Activated B cell treated with CpG ODN at 0.5 μM for 24 hours (primary cell): ENCODE measurements around the gene ZNF484. TPM values are rescaled to one million over a fixed set of nuclear protein-coding genes. Genes with fewer than 3 reads are reported as not detected.
"Not testable (repeated sequence)": the region's sequence is repeated elsewhere in the genome, so short reads cannot be mapped to it uniquely, and the experiment has no call there.

Experiments
- ATAC-seq: fragments of 200-7000 bp; cut with Tn5 transposase; one replicate; pipeline ENCODE4 v1.10.0; 2021; ENCODE audit warnings: low read depth, mild to moderate bottlenecking, moderate library complexity
- CTCF ChIA-PET: fragments of 350-600 bp; sonication (Branson Sonifier 250); formaldehyde crosslinking; loops from one replicate; lab custom pipeline; 2021; ENCODE audit warnings: antibody characterized with exemption; lab: Charles Lee
- POLR2A ChIA-PET: fragments of 350-600 bp; sonication (Branson Sonifier 250); formaldehyde crosslinking; loops from one replicate; lab custom pipeline; 2021; ENCODE audit warnings: antibody characterized with exemption; lab: Charles Lee
- DNase-seq: peaks from one replicate; pipeline ENCODE4 v3.0.0; 2022
- H3K27ac Mint-ChIP-seq: one replicate; pipeline ENCODE4 v1.8.0; 2020; ENCODE audit warnings: mixed read lengths
- H3K27me3 Mint-ChIP-seq: one replicate; pipeline ENCODE4 v1.8.0; 2021; ENCODE audit warnings: mixed read lengths
- H3K36me3 Mint-ChIP-seq: one replicate; pipeline ENCODE4 v1.8.0; 2021; ENCODE audit warnings: low read depth, mixed read lengths
- H3K4me1 Mint-ChIP-seq: one replicate; pipeline ENCODE4 v1.8.0; 2021; ENCODE audit warnings: mixed read lengths
- H3K4me3 Mint-ChIP-seq: one replicate; pipeline ENCODE4 v1.8.0; 2020; ENCODE audit warnings: mild to moderate bottlenecking, mixed read lengths
- H3K9me3 Mint-ChIP-seq: one replicate; pipeline ENCODE4 v1.8.0; 2020; ENCODE audit warnings: mixed read lengths
- CTCF ChIP-seq: fragments of 200-600 bp; IDR thresholded peaks from one replicate; pipeline ENCODE4 v1.8.0; 2022; ENCODE audit warnings: antibody characterized with exemption, mild to moderate bottlenecking
- intact Hi-C: fragments of 100-400 bp; cut with micrococcal nuclease; formaldehyde crosslinking; loops from one replicate; pipeline ENCODE4 v1.15.1; 2024
- total RNA-seq: library from RNA; stranded (reverse); gene quantifications from 2 replicates; pipeline ENCODE4 v1.2.3, GENCODE V29; 2022

The ZNF484 gene
- total RNA-seq, 1 donor from 2014 or later = 14.0 TPM

- TF ChIP-seq CTCF = no peak
- ChIA-PET POLR2A (no interaction called here), CTCF (interaction anchor here (0.9 to 1.6 kb wide), 4 partner anchors 7 to 84 kb away, joined by 3 to 4 read pairs (median 3); no protein-coding TSS in a partner anchor)
- H3K36me3 Mint-ChIP-seq = no peaks in the 10 kb centered on the region
- H3K9me3 Mint-ChIP-seq = no peaks in the 10 kb centered on the region
- no peaks in the 10 kb centered on the region for H3K4me1 Mint-ChIP-seq
- no peak for DNase-seq
- H3K27ac Mint-ChIP-seq = no peak overlapping the region
- peaks cover 39% of the 10 kb centered on the region for H3K27me3 Mint-ChIP-seq
- intact Hi-C loops = no loop called here
- H3K4me3 Mint-ChIP-seq = no peak overlapping the region
- no peak for ATAC-seq
Measured at GRCh38 chr9:92798358-92798757, 79.5 kb downstream of the ZNF484 start.

- H3K9me3 Mint-ChIP-seq, ATAC-seq, DNase-seq, H3K4me1 Mint-ChIP-seq, H3K36me3 Mint-ChIP-seq, H3K4me3 Mint-ChIP-seq, POLR2A ChIA-PET, CTCF ChIA-PET, H3K27ac Mint-ChIP-seq, intact Hi-C loops: not testable (repeated sequence)
- H3K27me3 Mint-ChIP-seq = peaks cover 35% of the 10 kb centered on the region
Measured at GRCh38 chr9:92796337-92796804, 81.5 kb downstream of the ZNF484 start.

DNA sequence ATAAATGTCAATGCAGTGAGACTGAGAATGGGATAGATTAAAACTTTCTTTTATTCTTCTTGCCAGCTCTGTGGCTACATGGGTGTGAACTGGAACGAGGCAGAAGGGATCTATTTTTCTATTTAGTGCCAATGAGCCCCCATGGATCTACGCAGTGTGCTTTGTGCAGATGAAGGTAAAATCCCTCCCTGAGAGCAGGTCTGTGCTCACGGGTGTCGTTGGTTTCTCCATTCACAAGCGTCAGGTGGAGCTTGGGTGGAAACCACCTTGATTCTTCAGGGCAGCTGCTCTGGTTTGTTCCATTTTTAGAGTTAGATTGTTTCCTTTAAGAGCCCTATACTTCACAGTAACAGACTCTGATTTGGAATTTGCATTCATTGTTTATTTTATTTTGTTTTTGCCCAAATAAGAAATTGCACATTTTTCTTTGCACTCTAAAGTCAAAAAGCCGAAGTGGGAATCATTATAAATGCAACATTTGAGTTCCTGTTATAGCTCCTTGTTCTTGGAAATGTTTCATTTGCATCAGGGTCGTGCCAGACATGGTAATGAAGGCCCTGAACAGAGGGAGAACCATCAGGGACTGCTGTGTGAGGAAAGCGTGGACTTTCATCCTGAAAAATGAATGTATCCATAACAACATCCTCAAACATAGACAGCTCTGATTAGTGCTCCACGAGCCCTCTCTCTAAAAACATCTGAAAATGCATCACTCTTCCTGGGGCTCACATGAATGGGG is 82.1 kb downstream of the ZNF484 start:
- no peaks in the 10 kb centered on the region for H3K9me3 Mint-ChIP-seq
- ATAC-seq (no peak), DNase-seq (no peak)
- H3K27me3 Mint-ChIP-seq = peaks cover 37% of the 10 kb centered on the region
- intact Hi-C loops = no loop called here
- H3K4me1 Mint-ChIP-seq = peaks cover 2% of the 10 kb centered on the region
- H3K36me3 Mint-ChIP-seq = no peaks in the 10 kb centered on the region
- no peak overlapping the region for H3K27ac Mint-ChIP-seq
- H3K4me3 Mint-ChIP-seq = no peak overlapping the region
- TF ChIP-seq CTCF = no peak
- CTCF ChIA-PET = no interaction called here
- POLR2A ChIA-PET = no interaction called here

Other genes with a start within 250 kb of the ZNF484 start
- gene IPPK, start 207.9 kb downstream of the ZNF484 start, total RNA-seq = 9.7 and 9.8 TPM in 2 replicates
- 19.5 and 22.5 TPM in 2 replicates for gene BICD2, start 113.2 kb downstream of the ZNF484 start, total RNA-seq
- gene FGD3, start 69.5 kb upstream of the ZNF484 start, total RNA-seq = 46.5 and 61.9 TPM in 2 replicates
- 9.1 and 12.9 TPM in 2 replicates for gene SUSD3, start 180.7 kb upstream of the ZNF484 start, total RNA-seq
- gene CARD19, start 218.2 kb upstream of the ZNF484 start, total RNA-seq = 13.7 and 15.6 TPM in 2 replicates